ENCODE measurements around the gene ALKBH6. TPM values are rescaled to one million over a fixed set of nuclear protein-coding genes. Genes with fewer than 3 reads are reported as not detected.

The ALKBH6 gene
- total RNA-seq, 1 donor from 2014 or later = 39.7 TPM

DNA sequence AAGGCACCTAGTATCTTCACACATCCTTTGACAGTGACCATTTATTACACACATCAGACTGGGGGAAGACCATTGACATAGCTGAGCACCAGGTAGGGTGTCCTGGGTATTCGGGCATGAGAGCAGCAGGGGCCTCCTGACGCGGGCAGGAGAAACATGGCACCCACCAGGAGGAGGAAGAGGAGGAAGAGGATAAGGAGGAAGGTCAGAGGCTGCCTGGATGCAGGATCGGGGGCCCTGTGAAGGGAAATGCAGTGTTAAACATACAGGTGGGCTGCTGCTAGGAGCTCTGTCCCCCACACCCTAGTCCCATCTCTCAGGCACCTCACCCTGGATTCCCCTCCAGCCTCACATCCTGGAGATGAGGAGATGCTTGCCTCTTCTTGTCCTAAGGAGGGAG lies 10.7 kb downstream of the ALKBH6 start:
- TF ChIP-seq, protein P1, sequence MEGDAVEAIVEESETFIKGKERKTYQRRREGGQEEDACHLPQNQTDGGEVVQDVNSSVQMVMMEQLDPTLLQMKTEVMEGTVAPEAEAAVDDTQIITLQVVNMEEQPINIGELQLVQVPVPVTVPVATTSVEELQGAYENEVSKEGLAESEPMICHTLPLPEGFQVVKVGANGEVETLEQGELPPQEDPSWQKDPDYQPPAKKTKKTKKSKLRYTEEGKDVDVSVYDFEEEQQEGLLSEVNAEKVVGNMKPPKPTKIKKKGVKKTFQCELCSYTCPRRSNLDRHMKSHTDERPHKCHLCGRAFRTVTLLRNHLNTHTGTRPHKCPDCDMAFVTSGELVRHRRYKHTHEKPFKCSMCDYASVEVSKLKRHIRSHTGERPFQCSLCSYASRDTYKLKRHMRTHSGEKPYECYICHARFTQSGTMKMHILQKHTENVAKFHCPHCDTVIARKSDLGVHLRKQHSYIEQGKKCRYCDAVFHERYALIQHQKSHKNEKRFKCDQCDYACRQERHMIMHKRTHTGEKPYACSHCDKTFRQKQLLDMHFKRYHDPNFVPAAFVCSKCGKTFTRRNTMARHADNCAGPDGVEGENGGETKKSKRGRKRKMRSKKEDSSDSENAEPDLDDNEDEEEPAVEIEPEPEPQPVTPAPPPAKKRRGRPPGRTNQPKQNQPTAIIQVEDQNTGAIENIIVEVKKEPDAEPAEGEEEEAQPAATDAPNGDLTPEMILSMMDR (conservative IDR thresholded peaks at IDR 0.05; ENCODE audit: low read depth, low read length) = no peak
- no peak overlapping the region for H3K4me3 ChIP-seq (ENCODE audit: low read depth, low read length)
- DNase-seq (ENCODE audit: low read depth) = no peak

- TF ChIP-seq, protein P1 (conservative IDR thresholded peaks at IDR 0.05; ENCODE audit: low read depth, low read length) = no peak
- H3K4me3 ChIP-seq (ENCODE audit: low read depth, low read length) = no peak overlapping the region
- no peak for DNase-seq (ENCODE audit: low read depth)
These were observed 12.4 kb downstream of the ALKBH6 start for GRCh38 chr19:36001605-36002004.

- no peak overlapping the region for H3K4me3 ChIP-seq (ENCODE audit: low read depth, low read length)
- TF ChIP-seq, protein P1 (conservative IDR thresholded peaks at IDR 0.05; ENCODE audit: low read depth, low read length) = no peak
- no peak for DNase-seq (ENCODE audit: low read depth)
These were observed 17.2 kb downstream of the ALKBH6 start for GRCh38 chr19:35996777-35997176.

- TF ChIP-seq, protein P1 (conservative IDR thresholded peaks at IDR 0.05; ENCODE audit: low read depth, low read length) = no peak
- DNase-seq (ENCODE audit: low read depth) = peak; percentile 37
- H3K4me3 ChIP-seq (ENCODE audit: low read depth, low read length) = peak within 1 kb of the TSS; percentile 92
These were observed 18.7 kb downstream of the ALKBH6 start, which contains the start of gene SDHAF1 for GRCh38 chr19:35995048-35995993. Gene SDHAF1, plus strand, starts transcription at chr19:35995188. Its CDS starts 87 bp downstream, at chr19:35995275.

DNA sequence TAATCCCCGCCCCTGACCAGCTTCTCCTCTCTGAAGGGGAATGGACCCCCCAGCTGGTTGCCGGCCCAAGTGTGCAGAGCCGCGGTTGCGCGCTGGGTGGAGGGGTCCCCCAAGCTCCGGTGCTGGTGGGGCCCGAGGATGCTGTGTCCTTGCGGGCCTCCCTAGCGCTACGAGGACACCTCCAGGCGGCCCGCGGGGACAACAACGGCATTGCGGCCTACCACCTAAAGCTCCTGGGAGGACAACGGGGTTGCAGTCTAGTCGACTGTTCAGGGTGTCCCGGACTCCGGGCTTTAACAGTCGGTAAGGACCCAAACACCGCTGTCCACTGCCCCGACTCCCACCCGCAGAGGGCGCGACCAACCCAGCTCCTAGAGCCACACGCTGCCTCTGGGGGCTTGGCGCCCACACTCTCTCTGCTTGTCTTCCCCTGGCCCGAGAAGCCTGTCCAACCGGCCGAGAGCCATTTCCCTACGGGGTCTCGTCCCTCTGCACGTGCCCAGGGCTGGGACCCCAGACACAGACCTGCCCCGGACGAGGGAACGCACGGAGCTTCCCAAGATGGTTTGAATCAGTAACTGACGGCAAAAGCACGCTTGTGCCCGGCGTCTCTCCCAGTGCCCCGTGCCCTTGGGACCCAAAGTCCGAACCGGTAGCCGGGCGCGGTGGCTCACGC lies 20.0 kb downstream of the ALKBH6 start:
- DNase-seq (ENCODE audit: low read depth) = no peak
- peak overlapping the region; percentile 92 for H3K4me3 ChIP-seq (ENCODE audit: low read depth, low read length)
- TF ChIP-seq, protein P1 (conservative IDR thresholded peaks at IDR 0.05; ENCODE audit: low read depth, low read length) = peak; percentile 15

GRCh38 chr19:35992907-35993765 lies 20.9 kb downstream of the ALKBH6 start:
- no peak overlapping the region for H3K4me3 ChIP-seq (ENCODE audit: low read depth, low read length)
- no peak for DNase-seq (ENCODE audit: low read depth)

More at GRCh38 chr19:35992907-35993765, 20.9 kb downstream of the ALKBH6 start:
- TF ChIP-seq, protein P1 (conservative IDR thresholded peaks at IDR 0.05; ENCODE audit: low read depth, low read length) = no peak
